ENCODE data around the gene FRS3.

The FRS3 gene

GRCh38 chr6:41724586-41725501 is 54.9 kb downstream of the FRS3 start:
- TF ChIP-seq GATA2 (IDR thresholded peaks at IDR 0.05; ENCODE audit: low read depth, low read length) (no peak), GATA3 (IDR thresholded peaks at IDR 0.05; ENCODE audit: low read depth, low read length) (no peak)

DNA sequence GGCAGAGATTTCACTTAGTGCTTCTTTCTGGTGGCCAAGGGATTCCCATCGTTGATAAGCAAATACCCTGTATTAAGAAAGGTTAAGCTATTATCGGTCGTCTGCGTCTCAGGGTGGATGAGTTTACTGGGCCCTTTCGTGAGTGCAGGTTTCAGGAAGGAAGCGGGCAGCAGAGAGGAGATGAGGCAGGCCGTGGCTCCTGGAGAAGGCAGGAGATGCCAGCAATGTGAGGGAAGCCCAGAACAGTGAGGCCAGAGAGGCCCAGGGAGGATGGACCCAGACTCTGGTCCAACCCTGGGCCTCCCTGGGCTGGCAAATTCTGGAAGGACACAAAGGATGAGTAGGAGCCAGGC is 55.5 kb downstream of the FRS3 start:
- TF ChIP-seq GATA2 (IDR thresholded peaks at IDR 0.05; ENCODE audit: low read depth, low read length), result no peak
- no peak for TF ChIP-seq GATA3 (IDR thresholded peaks at IDR 0.05; ENCODE audit: low read depth, low read length)

GRCh38 chr6:41723530-41724227 is 56.0 kb downstream of the FRS3 start:
- TF ChIP-seq GATA3 (IDR thresholded peaks at IDR 0.05; ENCODE audit: low read depth, low read length), result no peak
- TF ChIP-seq GATA2 (IDR thresholded peaks at IDR 0.05; ENCODE audit: low read depth, low read length), result no peak

GRCh38 chr6:41722969-41723529 is 56.7 kb downstream of the FRS3 start:
- TF ChIP-seq GATA3 (IDR thresholded peaks at IDR 0.05; ENCODE audit: low read depth, low read length) (no peak), GATA2 (IDR thresholded peaks at IDR 0.05; ENCODE audit: low read depth, low read length) (no peak)

GRCh38 chr6:41721414-41721813 is 58.3 kb downstream of the FRS3 start:
- no peak for TF ChIP-seq GATA3 (IDR thresholded peaks at IDR 0.05; ENCODE audit: low read depth, low read length)
- no peak for TF ChIP-seq GATA2 (IDR thresholded peaks at IDR 0.05; ENCODE audit: low read depth, low read length)

DNA sequence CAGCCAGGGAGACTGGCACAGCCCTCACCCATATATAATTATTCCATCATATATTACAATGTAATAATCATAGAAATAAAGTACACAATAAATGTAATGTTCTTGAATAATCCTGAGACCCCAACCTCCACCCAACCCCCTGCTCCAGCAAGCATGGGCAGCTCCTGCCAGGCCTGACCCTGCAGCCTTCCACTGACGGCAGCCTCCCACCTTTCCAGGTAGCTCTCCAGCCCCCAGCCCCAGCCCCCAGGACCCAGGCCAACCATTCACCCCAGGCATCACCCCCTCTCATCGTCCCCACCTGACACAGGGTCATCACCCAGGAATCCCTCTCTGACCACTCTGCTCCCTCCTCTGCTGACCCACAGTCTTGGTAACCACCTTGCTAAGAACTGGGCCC is 58.9 kb downstream of the FRS3 start:
- no peak for TF ChIP-seq GATA2 (IDR thresholded peaks at IDR 0.05; ENCODE audit: low read depth, low read length)
- no peak for TF ChIP-seq GATA3 (IDR thresholded peaks at IDR 0.05; ENCODE audit: low read depth, low read length)

DNA sequence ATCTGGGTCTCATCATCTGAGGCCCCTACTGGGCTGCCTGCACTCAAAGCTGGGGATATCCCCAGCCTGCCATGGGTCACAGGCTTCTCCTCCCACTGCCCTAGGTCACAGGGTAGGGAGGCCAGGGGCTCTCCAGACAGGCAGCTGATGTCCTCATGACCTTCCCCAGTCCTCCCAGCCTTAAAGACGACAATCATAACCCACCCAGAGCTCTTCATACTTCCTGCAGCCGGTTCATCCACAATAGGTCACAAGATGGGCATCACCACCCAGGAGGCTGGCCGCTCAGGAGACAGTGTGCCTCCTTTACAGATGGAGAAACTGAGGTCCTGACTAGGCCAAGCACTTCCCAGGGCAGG is 59.5 kb downstream of the FRS3 start:
- TF ChIP-seq GATA2 (IDR thresholded peaks at IDR 0.05; ENCODE audit: low read depth, low read length) (no peak), GATA3 (IDR thresholded peaks at IDR 0.05; ENCODE audit: low read depth, low read length) (no peak)
